ENCODE results near the gene ABI3. TPM values are rescaled to one million over a fixed set of nuclear protein-coding genes. Genes with fewer than 3 reads are reported as not detected.

Gene ABI3
- total RNA-seq, 4 donors from 2014 or later: 0.60 to 7.6 (median 5.9) TPM

GRCh38 chr17:49218941-49219913 is 8.7 kb downstream of the ABI3 start:
- no peak overlapping the region for H3K4me3 ChIP-seq
- no peaks in the 10 kb centered on the region for H3K36me3 ChIP-seq
- peaks cover 9 to 48% (median 18%) of the 10 kb centered on the region in 4 donors for H3K4me1 ChIP-seq
- DNase-seq: peak; percentile 56
- peaks cover 8% of the 10 kb centered on the region for H3K27me3 ChIP-seq
- no peak for TF ChIP-seq CTCF (IDR thresholded peaks at IDR 0.05)
- TF ChIP-seq POLR2AphosphoS5 (IDR thresholded peaks at IDR 0.05): no peak
- TF ChIP-seq EP300 (IDR thresholded peaks at IDR 0.05; ENCODE audit: low read depth): no peak
- TF ChIP-seq POLR2A (IDR thresholded peaks at IDR 0.05): no peak
- intact Hi-C loops (cut with DNase I; ENCODE audit: low total_unique reads) (loop anchor here (10.0 kb wide), 1 partner anchor 54 kb away; no protein-coding TSS in a partner anchor), in situ Hi-C loops (cut with MboI; ENCODE audit: low pct_ligation_motif_present in 1 of 4, low pct_unique_long_range_greater_than_20kb in 1 of 4, low sequenced_read_pairs in 3 of 4) (no loop called here)
- 43% methylated on average over 29 of the region's 37 CpGs; no CpG with 5 or more reads in 1 of the 2 donors for WGBS, 2 donors (ENCODE audit: low coverage in 1 of 2)
- H3K9me3 ChIP-seq: no peaks in the 10 kb centered on the region
- H3K27ac ChIP-seq: peak overlapping the region; percentile 37 to 66 (median 58)

GRCh38 chr17:49219987-49220386 is 9.5 kb downstream of the ABI3 start:
- no peak overlapping the region for H3K4me3 ChIP-seq
- in situ Hi-C loops (cut with MboI; ENCODE audit: low pct_ligation_motif_present in 1 of 4, low pct_unique_long_range_greater_than_20kb in 1 of 4, low sequenced_read_pairs in 3 of 4) (no loop called here), intact Hi-C loops (cut with DNase I; ENCODE audit: low total_unique reads) (loop anchor here (5.0 to 10.0 kb wide), 2 partner anchors 38 to 55 kb away; no protein-coding TSS in a partner anchor)
- no peak for DNase-seq
- H3K27ac ChIP-seq: peak overlapping the region; percentile 11 to 66 (median 48)
- TF ChIP-seq CTCF (IDR thresholded peaks at IDR 0.05): no peak
- no peak for TF ChIP-seq POLR2A (IDR thresholded peaks at IDR 0.05)
- TF ChIP-seq EP300 (IDR thresholded peaks at IDR 0.05; ENCODE audit: low read depth): no peak
- H3K9me3 ChIP-seq: no peaks in the 10 kb centered on the region
- peaks cover 16% of the 10 kb centered on the region for H3K27me3 ChIP-seq
- no peaks in the 10 kb centered on the region for H3K36me3 ChIP-seq
- H3K4me1 ChIP-seq: peaks cover 12 to 50% (median 24%) of the 10 kb centered on the region in 4 donors
- WGBS, 2 donors (ENCODE audit: low coverage in 1 of 2): 79% methylated on average over 14 of the region's 15 CpGs; no CpG with 5 or more reads in 1 of the 2 donors

- no peaks in the 10 kb centered on the region for H3K9me3 ChIP-seq
- 19% methylated on average over 8 of the region's 9 CpGs; no CpG with 5 or more reads in 1 of the 2 donors for WGBS, 2 donors (ENCODE audit: low coverage in 1 of 2)
- H3K27ac ChIP-seq: no peak overlapping the region
- in situ Hi-C loops (cut with MboI; ENCODE audit: low pct_ligation_motif_present in 1 of 4, low pct_unique_long_range_greater_than_20kb in 1 of 4, low sequenced_read_pairs in 3 of 4): no loop called here
- H3K36me3 ChIP-seq: no peaks in the 10 kb centered on the region
- no peak for DNase-seq
- no peak for TF ChIP-seq POLR2AphosphoS5 (IDR thresholded peaks at IDR 0.05)
- no peak for TF ChIP-seq CTCF (IDR thresholded peaks at IDR 0.05)
- TF ChIP-seq POLR2A (IDR thresholded peaks at IDR 0.05): no peak
- TF ChIP-seq EP300 (IDR thresholded peaks at IDR 0.05; ENCODE audit: low read depth): no peak
- intact Hi-C loops (cut with DNase I; ENCODE audit: low total_unique reads): loop anchor here (5.0 kb wide), 1 partner anchor 41 kb away; no protein-coding TSS in a partner anchor
- peaks cover 12 to 34% (median 17%) of the 10 kb centered on the region in 4 donors for H3K4me1 ChIP-seq
- H3K27me3 ChIP-seq: peaks cover 39% of the 10 kb centered on the region
- no peak overlapping the region for H3K4me3 ChIP-seq
Observed at GRCh38 chr17:49223168-49223516, 12.6 kb downstream of the ABI3 start.

- Histone ChIP-seq H3K4me3 (peak overlapping the region in 3 of 4 donors; percentile 7 to 25 (median 22)), H3K27ac (no peak overlapping the region), H3K4me1 (peaks cover 12 to 34% (median 17%) of the 10 kb centered on the region in 4 donors), H3K36me3 (no peaks in the 10 kb centered on the region), H3K9me3 (no peaks in the 10 kb centered on the region), H3K27me3 (peaks cover 39% of the 10 kb centered on the region)
- TF ChIP-seq CTCF (IDR thresholded peaks at IDR 0.05) (peak; percentile 82 to 92 (median 88)), POLR2AphosphoS5 (IDR thresholded peaks at IDR 0.05) (no peak)
- intact Hi-C loops (cut with DNase I; ENCODE audit: low total_unique reads): loop anchor here (5.0 kb wide), 1 partner anchor 41 kb away; no protein-coding TSS in a partner anchor
- peak; percentile 73 for DNase-seq
- in situ Hi-C loops (cut with MboI; ENCODE audit: low pct_ligation_motif_present in 1 of 4, low pct_unique_long_range_greater_than_20kb in 1 of 4, low sequenced_read_pairs in 3 of 4): no loop called here
- 2 to 20% methylated on average over 1 to 27 of the region's 31 CpGs for WGBS, 2 donors (ENCODE audit: low coverage in 1 of 2)
Observed at GRCh38 chr17:49223517-49224197, 13.2 kb downstream of the ABI3 start.

Data from transverse colon (tissue), 4 donors.